Hippocampal formation (tissue), 2 donors: ENCODE data around the gene ERBB4.

Experiments used
- DNase-seq, 2 donors: peaks; one replicate each; lab custom pipeline; 2025; lab: John Stamatoyannopoulos, UW

ERBB4 gene

DNA sequence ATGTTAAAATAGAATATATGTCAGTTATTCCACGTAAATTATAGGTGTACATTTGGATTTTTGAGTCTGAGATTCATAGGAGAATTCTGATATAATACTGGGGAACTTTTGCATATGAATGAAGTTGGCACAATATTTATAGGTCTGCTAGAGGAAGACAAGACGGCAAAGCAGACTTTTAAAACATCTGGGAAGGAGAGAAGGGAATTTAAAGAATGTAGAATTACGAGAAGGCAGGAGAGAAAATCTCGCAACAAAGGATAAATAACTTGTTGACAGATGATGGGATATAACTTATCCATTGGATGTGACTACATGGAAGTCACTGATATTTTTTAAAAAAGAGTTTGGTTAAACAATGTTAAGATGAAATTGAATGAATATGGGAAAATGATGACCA lies 615.6 kb downstream of the ERBB4 start:
- no peak for DNase-seq

- no peak for DNase-seq
These were observed 634.6 kb downstream of the ERBB4 start for GRCh38 chr2:211903961-211904360.

DNA sequence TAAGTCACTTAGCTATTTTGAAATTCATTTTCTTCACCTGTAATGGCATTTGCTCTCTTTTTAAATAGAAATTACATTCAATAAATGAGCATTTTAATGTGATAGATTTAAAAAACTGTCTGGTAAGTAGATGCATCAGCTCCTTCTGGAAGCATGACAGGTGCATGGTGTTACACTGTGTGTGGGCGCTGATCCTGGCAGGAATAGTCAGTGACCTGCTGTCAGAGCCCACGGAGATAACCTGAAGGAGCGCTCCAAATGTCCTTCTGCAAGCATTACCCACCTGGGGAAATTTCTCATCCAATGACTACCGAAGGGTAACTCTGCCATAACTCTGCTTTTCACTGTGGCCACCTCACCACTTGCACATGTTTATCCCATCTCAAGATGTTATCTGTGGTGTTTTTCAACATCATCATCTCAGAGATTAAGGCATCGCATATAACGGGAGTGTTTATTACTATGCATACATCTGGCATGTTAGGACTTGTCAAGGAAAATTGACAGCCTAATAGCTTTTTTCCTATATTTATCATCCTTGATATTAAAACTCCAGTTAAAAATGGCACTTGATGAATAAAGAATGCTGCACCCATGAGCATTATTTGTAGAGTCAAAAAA lies 637.3 kb downstream of the ERBB4 start:
- no peak for DNase-seq

DNA sequence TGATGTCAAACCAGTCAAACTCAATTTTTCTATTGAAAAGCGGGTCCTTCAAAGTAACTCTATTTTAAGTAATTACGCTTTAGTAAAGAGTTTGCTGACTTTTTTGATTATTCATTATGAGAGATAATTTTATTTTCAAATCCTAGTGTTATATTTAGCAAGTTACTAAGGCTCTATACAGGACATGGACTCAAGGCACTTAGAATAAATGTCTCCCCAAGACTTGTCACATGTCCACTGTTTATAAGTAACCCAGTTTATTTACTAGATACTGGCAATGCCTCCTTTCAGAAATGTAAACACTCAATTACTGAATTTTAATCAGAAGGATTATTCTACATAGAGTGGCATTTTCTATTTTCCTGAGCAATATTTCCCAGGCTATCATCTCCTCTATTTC lies 638.1 kb downstream of the ERBB4 start:
- DNase-seq = no peak

- DNase-seq = no peak
These were observed 638.6 kb downstream of the ERBB4 start for GRCh38 chr2:211900000-211900399.

GRCh38 chr2:211898702-211899101 lies 639.9 kb downstream of the ERBB4 start:
- no peak for DNase-seq

GRCh38 chr2:211881449-211881848 lies 657.2 kb downstream of the ERBB4 start:
- DNase-seq = no peak

DNA sequence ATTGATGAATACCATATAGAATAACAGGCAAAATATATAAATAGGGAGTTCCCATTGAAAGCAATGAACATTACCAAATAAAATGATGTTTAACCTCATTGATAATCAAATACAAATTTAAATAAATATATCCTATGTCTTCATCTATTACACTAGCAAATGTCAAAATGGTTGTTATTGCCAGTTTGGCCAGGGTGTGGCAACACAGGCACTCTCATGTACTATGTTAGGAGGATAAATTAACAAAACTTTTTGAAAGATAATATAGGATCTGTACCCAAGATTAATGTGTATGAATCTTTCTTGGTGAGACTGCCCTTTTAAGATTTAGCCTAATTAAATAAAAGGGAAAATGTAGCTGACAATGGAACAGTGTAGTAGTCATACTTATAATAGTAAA lies 659.3 kb downstream of the ERBB4 start:
- no peak for DNase-seq

DNA sequence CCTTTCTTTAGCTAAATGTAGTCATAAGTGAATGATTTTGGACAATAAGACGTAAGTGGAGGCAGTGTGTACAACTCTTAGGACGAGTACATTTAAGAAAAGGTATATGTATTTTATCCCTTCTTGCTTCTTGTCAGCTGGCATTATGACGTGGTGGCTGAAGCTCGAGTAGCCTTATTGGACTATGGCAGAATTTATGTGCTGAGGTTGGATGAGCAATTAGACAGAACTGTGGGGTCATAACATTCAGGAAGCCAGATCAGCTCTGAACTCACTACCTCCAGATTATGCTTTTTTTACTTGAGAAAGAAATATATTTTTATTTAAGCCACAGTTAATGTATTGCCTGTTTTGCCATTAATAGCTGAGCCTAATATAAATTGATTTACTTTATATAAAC lies 661.5 kb downstream of the ERBB4 start:
- no peak for DNase-seq

GRCh38 chr2:211875488-211875887 lies 663.1 kb downstream of the ERBB4 start:
- DNase-seq = no peak

- no peak for DNase-seq
These were observed 669.5 kb downstream of the ERBB4 start for GRCh38 chr2:211868996-211869533.

DNA sequence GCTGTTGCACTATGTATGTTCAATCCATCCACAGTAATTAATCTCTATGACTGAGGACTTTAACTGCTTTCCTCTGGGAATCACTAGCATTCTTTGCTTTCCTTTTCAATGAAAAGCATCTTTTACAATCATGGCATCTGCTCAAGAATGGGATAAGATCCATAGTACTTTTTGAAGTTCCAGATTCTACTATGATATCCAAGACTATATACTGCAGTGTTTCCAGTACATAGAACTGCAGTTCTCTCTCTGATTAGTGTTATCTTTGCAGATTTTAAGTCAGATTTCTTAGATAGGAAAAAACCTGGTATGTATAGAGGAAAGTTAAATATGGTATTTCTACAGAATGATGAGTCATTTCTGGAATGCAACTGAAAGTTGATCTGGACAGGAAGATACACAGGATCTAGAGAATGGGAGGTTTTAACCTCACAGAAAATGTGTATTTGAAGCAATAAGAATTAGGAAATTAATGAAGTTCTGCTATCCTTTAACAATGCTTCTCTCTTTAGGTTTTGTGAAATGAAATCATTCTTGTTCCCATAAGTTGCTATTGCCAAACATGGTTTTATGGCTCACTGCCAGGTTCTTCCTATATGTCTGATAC lies 670.7 kb downstream of the ERBB4 start:
- DNase-seq = no peak

DNA sequence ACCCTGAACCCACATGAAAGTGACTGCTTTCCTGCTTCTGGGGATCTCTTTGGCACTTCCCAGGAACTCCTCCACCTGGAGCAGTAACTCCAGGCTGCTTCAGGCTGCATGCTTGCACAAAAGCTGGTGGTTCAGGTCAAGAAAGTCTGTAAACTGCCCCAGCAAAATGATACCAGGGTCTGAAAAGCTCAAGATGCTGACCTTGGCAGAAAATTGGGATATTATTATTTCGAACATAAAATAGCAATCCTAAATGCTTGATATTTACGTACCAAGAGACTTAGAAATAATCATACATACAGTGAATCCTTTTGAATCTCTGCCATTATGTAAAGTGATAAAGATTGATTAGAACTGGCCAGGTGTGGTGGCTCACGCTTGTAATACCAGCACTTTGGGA lies 674.3 kb downstream of the ERBB4 start:
- no peak for DNase-seq

DNA sequence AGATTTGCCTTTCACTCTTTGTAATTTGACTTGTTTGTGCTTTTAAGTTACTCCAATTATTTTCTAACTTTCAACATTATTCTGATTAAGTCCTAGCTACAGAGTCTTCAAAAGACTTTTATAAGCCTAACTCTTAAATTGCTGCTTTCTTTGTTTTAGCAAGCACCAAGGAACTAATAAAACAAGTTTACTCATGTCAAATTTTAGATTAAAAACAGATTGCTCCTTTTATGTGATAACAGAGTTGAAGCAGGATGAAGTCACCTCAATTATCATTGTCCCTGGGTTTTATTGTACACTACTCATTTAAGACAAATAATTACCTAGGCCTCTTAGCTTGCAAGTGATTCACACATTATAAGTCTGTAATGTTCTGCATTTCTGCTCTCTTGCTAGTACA lies 678.4 kb downstream of the ERBB4 start:
- DNase-seq = no peak

DNA sequence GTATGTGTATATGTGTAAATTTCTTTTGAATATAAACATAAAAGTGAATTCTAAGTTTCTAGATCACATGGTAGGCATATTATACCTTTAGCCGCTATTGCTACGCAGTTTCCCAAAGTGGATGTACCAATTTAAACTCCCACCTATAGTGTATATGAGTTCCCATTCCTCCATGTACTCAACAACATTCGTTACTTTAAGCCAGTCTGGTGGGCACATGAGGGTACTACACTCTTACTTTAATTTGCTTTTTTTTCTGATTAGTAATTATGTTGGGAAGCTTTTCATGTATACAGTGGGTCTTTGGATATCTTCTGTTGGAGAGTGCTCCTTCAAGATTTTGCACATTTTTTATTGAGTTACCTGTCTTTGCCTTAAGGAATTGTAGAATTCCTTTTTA lies 683.8 kb downstream of the ERBB4 start:
- no peak for DNase-seq

DNA sequence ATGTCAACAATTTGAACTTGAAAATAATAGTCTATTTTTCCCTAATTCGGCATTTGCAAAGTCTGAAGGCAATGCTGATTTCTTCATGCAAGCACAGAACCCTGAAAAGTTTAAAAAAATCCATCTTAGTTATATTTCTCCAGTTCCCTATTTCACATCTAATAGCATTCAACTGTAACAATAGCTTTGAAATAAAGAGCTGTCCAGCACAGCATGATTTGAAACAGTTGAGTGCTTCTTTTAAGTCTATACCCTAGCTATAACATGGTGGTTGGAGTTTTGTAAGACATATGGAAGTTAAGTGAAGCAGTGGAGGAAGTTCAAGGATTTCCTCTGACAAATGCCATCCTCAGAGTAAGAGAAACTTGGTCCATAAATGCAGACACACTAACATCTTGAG lies 691.9 kb downstream of the ERBB4 start:
- DNase-seq = no peak

- DNase-seq = no peak
These were observed 692.6 kb downstream of the ERBB4 start for GRCh38 chr2:211846036-211846400.

GRCh38 chr2:211845338-211846035 lies 693.1 kb downstream of the ERBB4 start:
- DNase-seq = no peak

GRCh38 chr2:211837706-211838105 lies 700.9 kb downstream of the ERBB4 start:
- no peak for DNase-seq

DNA sequence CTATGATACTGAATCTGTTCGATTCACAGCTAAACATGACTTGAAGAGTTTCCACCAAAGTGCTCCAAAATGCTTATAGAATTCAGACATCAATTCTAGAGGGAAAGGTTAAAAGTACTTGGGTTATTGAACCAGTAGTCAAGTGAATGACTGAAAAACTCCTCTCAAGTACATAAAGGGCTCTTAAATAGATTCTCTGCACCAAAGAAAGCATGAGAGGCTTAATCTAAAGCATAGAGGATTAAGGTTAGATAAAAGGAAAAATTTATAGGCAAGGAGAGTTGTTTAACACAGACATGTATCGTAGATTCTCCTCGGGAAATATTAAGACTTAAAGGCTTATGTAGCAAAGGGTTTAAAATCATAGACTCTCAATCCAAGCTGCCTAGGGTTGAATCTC lies 701.4 kb downstream of the ERBB4 start:
- no peak for DNase-seq

DNA sequence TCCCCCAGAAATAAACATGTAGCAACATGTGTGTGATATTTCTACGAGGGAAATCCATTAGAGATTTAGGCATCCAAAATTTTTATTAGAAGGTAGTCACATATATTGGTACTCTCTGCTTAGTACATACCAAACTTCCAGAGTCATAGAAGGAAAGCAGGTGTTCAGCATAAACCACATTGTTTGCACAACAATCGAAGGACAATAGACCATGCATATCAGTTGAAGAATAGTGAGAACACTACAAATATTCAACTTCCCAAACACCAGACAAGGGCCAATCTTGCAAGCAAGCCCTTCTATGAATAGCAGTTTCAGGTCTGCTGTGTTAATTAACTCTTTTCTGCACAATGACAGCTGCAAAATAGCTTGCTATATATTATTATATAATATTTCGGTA lies 702.2 kb downstream of the ERBB4 start:
- no peak for DNase-seq

DNA sequence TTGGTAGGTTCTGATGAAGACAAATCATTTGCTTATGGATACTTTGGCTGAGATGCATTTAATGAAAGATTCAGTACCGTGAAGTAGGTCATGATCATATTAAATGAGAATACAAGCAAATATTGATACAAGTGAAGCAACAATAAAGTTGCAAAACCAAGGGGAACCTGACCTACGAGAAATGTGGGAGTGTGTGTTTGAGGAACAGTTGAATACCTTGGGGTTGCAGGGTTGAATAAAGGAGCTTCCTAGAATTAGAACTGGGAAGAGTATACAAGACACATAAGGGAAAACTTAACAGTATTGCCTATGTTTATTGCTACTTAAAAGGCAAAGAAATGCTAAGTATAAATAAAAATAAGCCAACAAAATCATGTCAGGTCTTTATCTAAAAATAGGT lies 702.9 kb downstream of the ERBB4 start:
- no peak for DNase-seq

GRCh38 chr2:211833582-211834279 lies 704.9 kb downstream of the ERBB4 start:
- DNase-seq = no peak
